ENCODE data around the gene DCX. TPM values are rescaled to one million over a fixed set of nuclear protein-coding genes. Genes with fewer than 3 reads are reported as not detected.

Gene DCX
- total and polyA plus RNA-seq, 5 donors = 0.06 TPM; not detected in 4

- WGBS = 71% methylated on average over 2 of the region's 2 CpGs
- Histone ChIP-seq H3K27ac (ENCODE audit: low read length) (no peak overlapping the region), H3K4me1 (ENCODE audit: control insufficient read depth, insufficient read depth, low read length) (no peaks in the 10 kb centered on the region), H3K27me3 (ENCODE audit: control insufficient read depth, insufficient read depth) (no peaks in the 10 kb centered on the region), H3K4me3 (ENCODE audit: low read length) (no peak overlapping the region), H3K9me3 (ENCODE audit: control insufficient read depth, low read length) (no peaks in the 10 kb centered on the region)
- ATAC-seq (no peak), DNase-seq (no peak)
- intact Hi-C loops (cut with DNase I) = loop anchor here in 1 of 4 donors (10.0 kb wide), 1 partner anchor 180 kb away; no protein-coding TSS in a partner anchor
Observed at GRCh38 chrX:111264385-111264784, 147.6 kb downstream of the DCX start.

GRCh38 chrX:111262086-111262485 is 149.9 kb downstream of the DCX start:
- Histone ChIP-seq H3K27ac (ENCODE audit: low read length) (no peak overlapping the region), H3K9me3 (ENCODE audit: control insufficient read depth, low read length) (no peaks in the 10 kb centered on the region), H3K4me1 (ENCODE audit: control insufficient read depth, insufficient read depth, low read length) (no peaks in the 10 kb centered on the region), H3K4me3 (ENCODE audit: low read length) (no peak overlapping the region), H3K27me3 (ENCODE audit: control insufficient read depth, insufficient read depth) (no peaks in the 10 kb centered on the region)
- DNase-seq (no peak), ATAC-seq (no peak)
- intact Hi-C loops (cut with DNase I) = loop anchor here in 1 of 4 donors (10.0 kb wide), 1 partner anchor 183 kb away; no protein-coding TSS in a partner anchor
- 60% methylated on average over 3 of the region's 3 CpGs for WGBS

GRCh38 chrX:111260451-111260850 is 151.5 kb downstream of the DCX start:
- no peaks in the 10 kb centered on the region for H3K4me1 ChIP-seq (ENCODE audit: control insufficient read depth, insufficient read depth, low read length)
- H3K27me3 ChIP-seq (ENCODE audit: control insufficient read depth, insufficient read depth) = no peaks in the 10 kb centered on the region
- intact Hi-C loops (cut with DNase I) = loop anchor here in 1 of 4 donors (10.0 kb wide), 1 partner anchor 184 kb away; no protein-coding TSS in a partner anchor
- no peak overlapping the region for H3K4me3 ChIP-seq (ENCODE audit: low read length)
- DNase-seq (no peak), ATAC-seq (no peak)
- H3K9me3 ChIP-seq (ENCODE audit: control insufficient read depth, low read length) = no peaks in the 10 kb centered on the region
- no peak overlapping the region for H3K27ac ChIP-seq (ENCODE audit: low read length)
- WGBS = 68% methylated on average over 3 of the region's 3 CpGs

GRCh38 chrX:111259559-111259958 is 152.4 kb downstream of the DCX start:
- intact Hi-C loops (cut with DNase I) = no loop called here
- H3K27me3 ChIP-seq (ENCODE audit: control insufficient read depth, insufficient read depth) = no peaks in the 10 kb centered on the region
- ATAC-seq = no peak

GRCh38 chrX:111257733-111258132 is 154.3 kb downstream of the DCX start:
- ATAC-seq = no peak
- 58% methylated on average over 3 of the region's 3 CpGs for WGBS
- no peak for DNase-seq
- no peak overlapping the region for H3K27ac ChIP-seq (ENCODE audit: low read length)
- H3K4me3 ChIP-seq (ENCODE audit: low read length) = no peak overlapping the region
- H3K9me3 ChIP-seq (ENCODE audit: control insufficient read depth, low read length) = no peaks in the 10 kb centered on the region
- no peaks in the 10 kb centered on the region for H3K4me1 ChIP-seq (ENCODE audit: control insufficient read depth, insufficient read depth, low read length)
- no peaks in the 10 kb centered on the region for H3K27me3 ChIP-seq (ENCODE audit: control insufficient read depth, insufficient read depth)
- intact Hi-C loops (cut with DNase I) = no loop called here

More at GRCh38 chrX:111259559-111259958, 152.4 kb downstream of the DCX start:
- Histone ChIP-seq H3K9me3 (ENCODE audit: control insufficient read depth, low read length) (no peaks in the 10 kb centered on the region), H3K4me3 (ENCODE audit: low read length) (no peak overlapping the region), H3K4me1 (ENCODE audit: control insufficient read depth, insufficient read depth, low read length) (no peaks in the 10 kb centered on the region), H3K27ac (ENCODE audit: low read length) (no peak overlapping the region)
- 75% methylated on average over 3 of the region's 3 CpGs for WGBS
- no peak for DNase-seq

- WGBS = 76% methylated on average over 7 of the region's 7 CpGs
- intact Hi-C loops (cut with DNase I) = no loop called here
Observed at GRCh38 chrX:111254896-111255693, 156.9 kb downstream of the DCX start.

GRCh38 chrX:111244235-111244750 is 167.7 kb downstream of the DCX start:
- intact Hi-C loops (cut with DNase I) = no loop called here
- 33% methylated on average over 2 of the region's 2 CpGs for WGBS
- no peak for ATAC-seq
- Histone ChIP-seq H3K9me3 (ENCODE audit: control insufficient read depth, low read length) (no peaks in the 10 kb centered on the region), H3K4me3 (ENCODE audit: low read length) (no peak overlapping the region), H3K27ac (ENCODE audit: low read length) (no peak overlapping the region), H3K27me3 (ENCODE audit: control insufficient read depth, insufficient read depth) (no peaks in the 10 kb centered on the region), H3K4me1 (ENCODE audit: control insufficient read depth, insufficient read depth, low read length) (no peaks in the 10 kb centered on the region)
- no peak for DNase-seq

More at GRCh38 chrX:111254896-111255693, 156.9 kb downstream of the DCX start:
- DNase-seq = no peak
- Histone ChIP-seq H3K4me1 (ENCODE audit: control insufficient read depth, insufficient read depth, low read length) (no peaks in the 10 kb centered on the region), H3K9me3 (ENCODE audit: control insufficient read depth, low read length) (no peaks in the 10 kb centered on the region), H3K4me3 (ENCODE audit: low read length) (no peak overlapping the region), H3K27me3 (ENCODE audit: control insufficient read depth, insufficient read depth) (no peaks in the 10 kb centered on the region), H3K27ac (ENCODE audit: low read length) (no peak overlapping the region)
- ATAC-seq = no peak

Other genes starting within 250 kb of the DCX start
- gene CAPN6, start 141.7 kb downstream of the DCX start, total RNA-seq = under 1 TPM in 1 of 4 donors, not detected in 3; 0.08 TPM
- gene CAPN6, start 141.7 kb downstream of the DCX start, polyA plus RNA-seq = 0.02 TPM
- gene SERTM2, start 99.5 kb upstream of the DCX start, total RNA-seq = not detected
- gene SERTM2, start 99.5 kb upstream of the DCX start, polyA plus RNA-seq = not detected

All from right cardiac atrium (tissue), 5 donors.